B cell (primary cell): Measurements from ENCODE around the gene TXN. TPM values are rescaled to one million over a fixed set of nuclear protein-coding genes. Genes with fewer than 3 reads are reported as not detected.

Experiments
- ATAC-seq: fragments of 200-7000 bp; cut with Tn5 transposase; one replicate; pipeline ENCODE4 v1.10.0; 2021; ENCODE audit warnings: low read depth, mild to moderate bottlenecking, moderate number of reproducible peaks, moderate library complexity
- CTCF ChIA-PET: fragments of 350-600 bp; sonication (Branson Sonifier 250); formaldehyde crosslinking; loops from one replicate; lab custom pipeline; 2021; ENCODE audit warnings: antibody characterized with exemption, inconsistent platforms; lab: Charles Lee
- POLR2A ChIA-PET: fragments of 350-600 bp; sonication (Branson Sonifier 250); formaldehyde crosslinking; loops from one replicate; lab custom pipeline; 2021; ENCODE audit warnings: antibody characterized with exemption; lab: Charles Lee
- DNase-seq: peaks from one replicate; pipeline ENCODE4 v3.0.0; 2013
- H2AFZ ChIP-seq: 2 replicates; pipeline ENCODE4 v1.6.1; 2012; ENCODE audit warnings: mild to moderate bottlenecking, low read depth, low read length; ENCODE audit not compliant: insufficient read depth, poor library complexity, severe bottlenecking
- H3K27ac ChIP-seq, 2 donors: 1 replicate in 1 of 2; 2 replicates in 1 of 2; pipeline ENCODE4 v1.5.1; 2012 to 2013; ENCODE audit warnings: low read length in 2 of 2, mild to moderate bottlenecking in 2 of 2, moderate library complexity in 1 of 2
- H3K27me3 ChIP-seq, 4 experiments: fragments of 200-600 bp in 1 of 4; sonication (generic) in 1 of 4; replicated peaks in 1 of 4; 1 replicate in 2 of 4; 2 replicates in 2 of 4; pipeline versions ENCODE4 v1.6.1 to v1.7.0; 2013 to 2016; ENCODE audit warnings: low read length in 3 of 4, mild to moderate bottlenecking in 2 of 4, mixed read lengths in 1 of 4, moderate library complexity in 1 of 4; ENCODE audit not compliant: insufficient read depth in 4 of 4, control insufficient read depth in 3 of 4; ENCODE audit errors: control extremely low read depth in 1 of 4
- H3K36me3 ChIP-seq, 2 experiments: replicated peaks in 1 of 2; 1 replicate in 1 of 2; 2 replicates in 1 of 2; pipeline versions ENCODE4 v1.6.1 to v1.7.1; 2013; ENCODE audit warnings: low read length in 1 of 2; ENCODE audit not compliant: insufficient read depth in 2 of 2, control insufficient read depth in 1 of 2; ENCODE audit errors: control extremely low read depth in 1 of 2, extremely low read depth in 1 of 2
- H3K4me1 ChIP-seq, 2 donors: fragments of 200-600 bp in 1 of 2; sonication (generic) in 1 of 2; 1 replicate in 1 of 2; 2 replicates in 1 of 2; pipeline versions ENCODE4 v1.5.1 to v1.6.1; 2013 to 2017; ENCODE audit warnings: low read length in 2 of 2; ENCODE audit not compliant: control insufficient read depth in 2 of 2, insufficient read depth in 2 of 2
- H3K4me2 ChIP-seq: replicated peaks from 2 replicates; pipeline ENCODE3; 2012; ENCODE audit warnings: mild to moderate bottlenecking, low read depth, low read length; ENCODE audit not compliant: poor library complexity, severe bottlenecking
- H3K4me3 ChIP-seq, 5 experiments: fragments of 200-600 bp in 1 of 5; sonication (generic) in 1 of 5; 1 replicate in 3 of 5; 2 replicates in 2 of 5; pipeline versions ENCODE4 v1.5.1 to v1.7.0; 2011 to 2016; ENCODE audit warnings: low read length in 4 of 5, mild to moderate bottlenecking in 4 of 5, low read depth in 2 of 5, control low read depth in 1 of 5, moderate library complexity in 1 of 5; ENCODE audit not compliant: insufficient read depth in 1 of 5; ENCODE audit errors: control extremely low read depth in 1 of 5, extremely low read depth in 1 of 5
- H3K79me2 ChIP-seq: fragments of 200-600 bp; sonication (generic); one replicate; pipeline ENCODE4 v1.6.0; 2016; ENCODE audit warnings: low read length; ENCODE audit not compliant: control insufficient read depth, insufficient read depth
- H3K9ac ChIP-seq: fragments of 200-600 bp; sonication (generic); 2 replicates; pipeline ENCODE4 v1.6.1; 2017; ENCODE audit warnings: mild to moderate bottlenecking, low read length, moderate library complexity
- H3K9me3 ChIP-seq, 3 donors: one replicate each; pipeline versions ENCODE4 v1.6.1 to v1.7.1; 2013; ENCODE audit warnings: low read length in 2 of 3; ENCODE audit not compliant: control insufficient read depth in 2 of 3, insufficient read depth in 1 of 3; ENCODE audit errors: control extremely low read depth in 1 of 3
- H4K20me1 ChIP-seq: 2 replicates; pipeline ENCODE4 v1.6.0; 2012; ENCODE audit warnings: mild to moderate bottlenecking, low read length; ENCODE audit not compliant: insufficient read depth, control insufficient read depth, poor library complexity, severe bottlenecking
- H3K27ac Mint-ChIP-seq: one replicate; pipeline ENCODE4 v1.8.0; 2021; ENCODE audit warnings: mixed read lengths
- H3K27me3 Mint-ChIP-seq: one replicate; pipeline ENCODE4 v1.8.0; 2021; ENCODE audit warnings: mixed read lengths
- H3K4me1 Mint-ChIP-seq: one replicate; pipeline ENCODE4 v1.8.0; 2021; ENCODE audit warnings: mixed read lengths
- H3K4me3 Mint-ChIP-seq: one replicate; pipeline ENCODE4 v1.8.0; 2021; ENCODE audit warnings: mixed read lengths
- H3K9me3 Mint-ChIP-seq: one replicate; pipeline ENCODE4 v1.8.0; 2022; ENCODE audit warnings: mixed read lengths; ENCODE audit not compliant: insufficient read depth
- EZH2 ChIP-seq: IDR thresholded peaks from 2 replicates; pipeline ENCODE4 v1.6.1; 2012; ENCODE audit warnings: borderline replicate concordance, low read depth, mild to moderate bottlenecking, moderate library complexity, low read length; ENCODE audit not compliant: insufficient read depth, poor library complexity, severe bottlenecking
- WGBS: methylation state at CpG from one replicate; pipeline ENCODE4 v1.1.5; 2013; ENCODE audit warnings: missing lambda C conversion rate; ENCODE audit not compliant: insufficient coverage; 5-methylcytosine and 5-hydroxymethylcytosine counted together
- intact Hi-C: fragments of 100-400 bp; cut with micrococcal nuclease; formaldehyde crosslinking; loops from one replicate; pipeline ENCODE4 v1.10.0; 2022
- polyA plus RNA-seq: library from polyadenylated mRNA; depleted of rRNA; stranded (reverse); fragments of >200 nt; gene quantifications from 2 replicates; pipeline ENCODE4 v1.2.3, GENCODE V29; 2012
- total RNA-seq, 2 donors: library from RNA; stranded (reverse); fragments of 120-200 nt in 1 of 2; gene quantifications; 1 replicate in 1 of 2; 2 replicates in 1 of 2; pipeline versions ENCODE4 v1.2.3 to v1.2.4, GENCODE V29; 2013 to 2022
- TF ChIP-seq, protein P1 (sequence below): fragments of 200-600 bp; IDR thresholded peaks from one replicate; pipeline ENCODE4 v1.8.0; 2022; ENCODE audit warnings: antibody characterized with exemption, mild to moderate bottlenecking

The TXN gene
- total and polyA plus RNA-seq, 2 donors (not counting 1 experiment from before 2014, with no cell fraction given): 20.2 to 29.0 TPM

DNA sequence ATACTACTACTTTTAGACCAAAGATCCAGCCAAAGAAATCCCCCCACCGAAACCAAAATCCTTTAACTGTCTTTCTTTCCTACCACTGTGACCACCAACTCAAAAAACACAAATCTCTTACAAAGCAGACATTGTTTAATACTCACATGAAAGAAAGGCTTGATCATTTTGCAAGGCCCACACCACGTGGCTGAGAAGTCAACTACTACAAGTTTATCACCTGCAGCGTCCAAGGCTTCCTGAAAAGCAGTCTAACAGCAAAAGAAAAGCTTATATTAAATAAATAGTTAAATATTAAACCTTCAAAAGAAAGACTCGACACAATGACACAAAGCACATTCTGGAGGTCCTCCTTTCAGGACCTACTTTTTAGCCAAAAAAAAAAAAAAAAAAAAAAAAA is 5.1 kb downstream of the TXN start:
- no peak overlapping the region for H2AFZ ChIP-seq
- DNase-seq (no peak), ATAC-seq (no peak)
- WGBS: 100% methylated on average over 1 of the region's 4 CpGs
- no peak overlapping the region for H3K9ac ChIP-seq
- H3K4me2 ChIP-seq: no peak overlapping the region
- POLR2A ChIA-PET: no interaction called here
- H4K20me1 ChIP-seq: no peaks in the 10 kb centered on the region
- H3K4me3 ChIP-seq: no peak overlapping the region
- intact Hi-C loops: loop anchor here (10.0 kb wide), 2 partner anchors 86 to 1644 kb away; partner anchors contain the start of gene UGCG
- no peaks in the 10 kb centered on the region for H3K79me2 ChIP-seq
- no peaks in the 10 kb centered on the region for H3K27me3 Mint-ChIP-seq
- H3K4me1 ChIP-seq: peaks cover 0 to 11% of the 10 kb centered on the region in 2 donors
- H3K9me3 Mint-ChIP-seq: no peaks in the 10 kb centered on the region
- no peak overlapping the region for H3K27ac ChIP-seq
- no peak overlapping the region for H3K4me3 Mint-ChIP-seq
- CTCF ChIA-PET: no interaction called here
- peaks cover 2 to 5% of the 10 kb centered on the region in 2 experiments for H3K36me3 ChIP-seq
- H3K9me3 ChIP-seq: no peaks in the 10 kb centered on the region
- H3K27me3 ChIP-seq: no peaks in the 10 kb centered on the region
- peaks cover 14% of the 10 kb centered on the region for H3K4me1 Mint-ChIP-seq
- TF ChIP-seq EZH2: no peak
- TF ChIP-seq, protein P1, sequence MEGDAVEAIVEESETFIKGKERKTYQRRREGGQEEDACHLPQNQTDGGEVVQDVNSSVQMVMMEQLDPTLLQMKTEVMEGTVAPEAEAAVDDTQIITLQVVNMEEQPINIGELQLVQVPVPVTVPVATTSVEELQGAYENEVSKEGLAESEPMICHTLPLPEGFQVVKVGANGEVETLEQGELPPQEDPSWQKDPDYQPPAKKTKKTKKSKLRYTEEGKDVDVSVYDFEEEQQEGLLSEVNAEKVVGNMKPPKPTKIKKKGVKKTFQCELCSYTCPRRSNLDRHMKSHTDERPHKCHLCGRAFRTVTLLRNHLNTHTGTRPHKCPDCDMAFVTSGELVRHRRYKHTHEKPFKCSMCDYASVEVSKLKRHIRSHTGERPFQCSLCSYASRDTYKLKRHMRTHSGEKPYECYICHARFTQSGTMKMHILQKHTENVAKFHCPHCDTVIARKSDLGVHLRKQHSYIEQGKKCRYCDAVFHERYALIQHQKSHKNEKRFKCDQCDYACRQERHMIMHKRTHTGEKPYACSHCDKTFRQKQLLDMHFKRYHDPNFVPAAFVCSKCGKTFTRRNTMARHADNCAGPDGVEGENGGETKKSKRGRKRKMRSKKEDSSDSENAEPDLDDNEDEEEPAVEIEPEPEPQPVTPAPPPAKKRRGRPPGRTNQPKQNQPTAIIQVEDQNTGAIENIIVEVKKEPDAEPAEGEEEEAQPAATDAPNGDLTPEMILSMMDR: no peak
- H3K27ac Mint-ChIP-seq: no peak overlapping the region

DNA sequence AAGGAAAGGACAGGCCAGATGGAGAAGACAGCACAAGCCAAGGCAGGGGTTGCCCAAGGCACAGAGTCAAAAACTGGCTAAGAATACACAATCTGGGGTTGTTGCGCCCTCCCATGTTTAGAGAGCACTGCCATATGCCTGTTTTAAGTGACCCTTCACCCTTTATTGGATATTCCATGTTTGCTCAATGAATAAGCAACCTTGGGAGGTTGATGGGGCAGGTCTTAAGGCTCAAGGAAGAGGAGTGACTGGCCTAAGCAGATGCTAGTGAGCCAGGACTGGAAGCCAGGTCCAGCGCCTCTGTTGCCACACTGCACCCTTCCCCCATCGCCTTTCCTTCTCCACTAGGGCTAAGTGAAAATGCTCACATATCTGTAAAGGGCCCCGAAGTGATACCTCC is 6.7 kb downstream of the TXN start:
- Histone ChIP-seq H3K9ac (no peak overlapping the region), H3K9me3 (no peaks in the 10 kb centered on the region), H3K27me3 (no peaks in the 10 kb centered on the region), H3K36me3 (peaks cover 2 to 8% of the 10 kb centered on the region in 2 experiments), H2AFZ (no peak overlapping the region), H3K4me3 (no peak overlapping the region), H3K27ac (no peak overlapping the region), H3K4me2 (no peak overlapping the region), H3K79me2 (no peaks in the 10 kb centered on the region), H3K4me1 (peaks cover 0 to 1% of the 10 kb centered on the region in 2 donors), H4K20me1 (no peaks in the 10 kb centered on the region)
- ChIA-PET POLR2A (no interaction called here), CTCF (no interaction called here)
- WGBS: 100% methylated on average over 3 of the region's 4 CpGs
- no peak overlapping the region for H3K27ac Mint-ChIP-seq
- peaks cover 7% of the 10 kb centered on the region for H3K4me1 Mint-ChIP-seq
- TF ChIP-seq EZH2: no peak
- TF ChIP-seq, protein P1: no peak
- ATAC-seq (no peak), DNase-seq (no peak)
- intact Hi-C loops: loop anchor here (10.0 kb wide), 2 partner anchors 85 to 1645 kb away; partner anchors contain the start of gene UGCG
- no peaks in the 10 kb centered on the region for H3K9me3 Mint-ChIP-seq
- no peaks in the 10 kb centered on the region for H3K27me3 Mint-ChIP-seq
- no peak overlapping the region for H3K4me3 Mint-ChIP-seq
